Neural cell (in vitro differentiated cells): Measurements from ENCODE around the gene TBC1D10A. TPM values are rescaled to one million over a fixed set of nuclear protein-coding genes. Genes with fewer than 3 reads are reported as not detected.

Experiments used
- H2AFZ ChIP-seq: fragments of 200-600, 300-800 bp; sonication (generic), shearing (Covaris generic); 2 replicates; pipeline ENCODE4 v1.6.0; 2014; ENCODE audit warnings: low read depth, mild to moderate bottlenecking, antibody characterized with exemption, low read length, moderate library complexity
- H3F3A ChIP-seq: fragments of 200-600 bp; shearing (Covaris generic); 2 replicates; pipeline ENCODE4 v1.6.1; 2016; ENCODE audit warnings: mild to moderate bottlenecking, moderate library complexity, mixed read lengths, antibody characterized with exemption, low read length; ENCODE audit not compliant: insufficient read depth, poor library complexity, severe bottlenecking
- H3K27ac ChIP-seq: fragments of 200-600, 300-800 bp; sonication (generic), shearing (Covaris generic); 2 replicates; pipeline ENCODE4 v1.5.1; 2014; ENCODE audit warnings: mild to moderate bottlenecking, low read length, moderate library complexity
- H3K27me3 ChIP-seq: fragments of 300-800, 200-600 bp; sonication (generic), shearing (Covaris generic); 2 replicates; pipeline ENCODE4 v1.6.0; 2014; ENCODE audit warnings: mild to moderate bottlenecking, low read depth, low read length, moderate library complexity; ENCODE audit not compliant: insufficient read depth
- H3K36me3 ChIP-seq: fragments of 300-800, 200-600 bp; sonication (generic), shearing (Covaris generic); 2 replicates; pipeline ENCODE4 v1.5.1; 2014; ENCODE audit warnings: mild to moderate bottlenecking, antibody characterized with exemption, low read length, moderate library complexity; ENCODE audit not compliant: insufficient read depth
- H3K4me2 ChIP-seq: fragments of 300-800, 200-600 bp; sonication (generic), shearing (Covaris generic); 2 replicates; pipeline ENCODE4 v1.6.0; 2014; ENCODE audit warnings: mild to moderate bottlenecking, low read length
- H3K4me3 ChIP-seq: fragments of 300-800, 200-600 bp; sonication (generic), shearing (Covaris generic); 2 replicates; pipeline ENCODE4 v1.5.1; 2014; ENCODE audit warnings: mild to moderate bottlenecking, low read length, moderate library complexity
- H3K79me2 ChIP-seq: fragments of 200-600 bp; shearing (Covaris generic); replicated peaks from 2 replicates; pipeline ENCODE4 v1.6.0; 2014; ENCODE audit warnings: mild to moderate bottlenecking, low read length, moderate library complexity; ENCODE audit not compliant: insufficient read depth
- H3K9ac ChIP-seq: fragments of 300-800, 200-600 bp; sonication (generic), shearing (Covaris generic); 2 replicates; pipeline ENCODE4 v1.6.1; 2016; ENCODE audit warnings: mild to moderate bottlenecking, low read length, mixed read lengths
- H3K9me2 ChIP-seq: fragments of 200-600 bp; shearing (Covaris generic); 2 replicates; pipeline ENCODE4 v1.6.1; 2016; ENCODE audit warnings: mild to moderate bottlenecking, low read length, mixed read lengths; ENCODE audit not compliant: insufficient read depth
- H3K9me3 ChIP-seq: fragments of 200-600, 300-800 bp; sonication (generic), shearing (Covaris generic); 2 replicates; pipeline ENCODE4 v1.6.1; 2016; ENCODE audit warnings: mild to moderate bottlenecking, mixed run types, low read length, moderate library complexity, mixed read lengths
- H4K20me1 ChIP-seq: fragments of 200-600 bp; shearing (Covaris generic); 2 replicates; pipeline ENCODE4 v1.6.1; 2016; ENCODE audit warnings: mild to moderate bottlenecking, mixed run types; ENCODE audit not compliant: insufficient read depth
- EP300 ChIP-seq: fragments of 450-650 bp; conservative IDR thresholded peaks from 2 replicates; pipeline ENCODE4 v1.6.1; 2014; ENCODE audit warnings: antibody characterized with exemption, mild to moderate bottlenecking, moderate library complexity; ENCODE audit not compliant: poor library complexity, severe bottlenecking
- EZH2 ChIP-seq: fragments of 200-600, 300-800 bp; shearing (Covaris generic), sonication (generic); IDR thresholded peaks from 2 replicates; pipeline ENCODE4 v1.6.1; 2014; ENCODE audit warnings: antibody characterized with exemption, low read length, borderline replicate concordance, mild to moderate bottlenecking; ENCODE audit not compliant: insufficient read depth, poor library complexity, severe bottlenecking
- MXI1 ChIP-seq: fragments of 450-650 bp; conservative IDR thresholded peaks from 2 replicates; pipeline ENCODE4 v1.6.1; 2014; ENCODE audit warnings: antibody characterized with exemption, mild to moderate bottlenecking; ENCODE audit not compliant: poor library complexity, severe bottlenecking
- POLR2AphosphoS5 ChIP-seq: IDR thresholded peaks from 2 replicates; pipeline ENCODE4 v1.6.1; 2012
- RAD21 ChIP-seq: fragments of 450-650 bp; conservative IDR thresholded peaks from 2 replicates; pipeline ENCODE4 v1.6.1; 2014; ENCODE audit warnings: antibody characterized with exemption, mild to moderate bottlenecking, moderate library complexity
- SMC3 ChIP-seq: fragments of 450-650 bp; conservative IDR thresholded peaks from 2 replicates; pipeline ENCODE4 v1.6.1; 2014; ENCODE audit warnings: antibody characterized with exemption, mild to moderate bottlenecking, moderate library complexity; ENCODE audit not compliant: poor library complexity
- TAF1 ChIP-seq: IDR thresholded peaks from 2 replicates; pipeline ENCODE4 v1.6.1; 2012; ENCODE audit warnings: low read depth
- polyA plus RNA-seq: library from polyadenylated mRNA; depleted of rRNA; stranded (reverse); fragments of >200 nt; gene quantifications from 2 replicates; pipeline ENCODE4 v1.2.3, GENCODE V29; 2014
- TF ChIP-seq, protein P1 (sequence below): IDR thresholded peaks from 2 replicates; pipeline ENCODE4 v1.6.1; 2012; ENCODE audit warnings: borderline replicate concordance
- TF ChIP-seq, protein P2 (sequence below): fragments of 450-650 bp; IDR thresholded peaks from 2 replicates; pipeline ENCODE4 v1.5.1; 2014; ENCODE audit warnings: antibody characterized with exemption, mild to moderate bottlenecking, moderate library complexity; ENCODE audit not compliant: poor library complexity, severe bottlenecking

TBC1D10A gene
- polyA plus RNA-seq, 1 donor from 2014 or later: 11.9 TPM

DNA sequence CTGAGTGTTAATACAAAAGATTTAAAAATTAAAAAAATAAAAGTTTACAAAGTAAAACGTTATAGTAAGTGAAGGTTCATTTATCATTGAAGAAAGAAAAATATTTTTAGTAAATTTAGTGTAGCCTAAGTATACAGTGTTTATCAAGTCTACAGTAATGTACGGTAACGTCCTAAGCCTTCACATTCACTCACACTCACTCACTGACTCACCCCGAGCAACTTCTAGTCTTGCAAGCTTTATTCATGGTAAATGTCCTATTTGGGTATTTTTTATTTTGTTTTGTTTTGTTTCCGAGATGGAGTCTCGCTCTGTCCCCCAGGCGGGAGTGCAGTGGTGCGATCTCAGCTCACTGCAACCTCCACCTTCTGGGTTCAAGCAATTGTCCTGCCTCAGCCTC is 46.2 kb downstream of the TBC1D10A start:
- no peak for TF ChIP-seq SMC3
- TF ChIP-seq, protein P1, sequence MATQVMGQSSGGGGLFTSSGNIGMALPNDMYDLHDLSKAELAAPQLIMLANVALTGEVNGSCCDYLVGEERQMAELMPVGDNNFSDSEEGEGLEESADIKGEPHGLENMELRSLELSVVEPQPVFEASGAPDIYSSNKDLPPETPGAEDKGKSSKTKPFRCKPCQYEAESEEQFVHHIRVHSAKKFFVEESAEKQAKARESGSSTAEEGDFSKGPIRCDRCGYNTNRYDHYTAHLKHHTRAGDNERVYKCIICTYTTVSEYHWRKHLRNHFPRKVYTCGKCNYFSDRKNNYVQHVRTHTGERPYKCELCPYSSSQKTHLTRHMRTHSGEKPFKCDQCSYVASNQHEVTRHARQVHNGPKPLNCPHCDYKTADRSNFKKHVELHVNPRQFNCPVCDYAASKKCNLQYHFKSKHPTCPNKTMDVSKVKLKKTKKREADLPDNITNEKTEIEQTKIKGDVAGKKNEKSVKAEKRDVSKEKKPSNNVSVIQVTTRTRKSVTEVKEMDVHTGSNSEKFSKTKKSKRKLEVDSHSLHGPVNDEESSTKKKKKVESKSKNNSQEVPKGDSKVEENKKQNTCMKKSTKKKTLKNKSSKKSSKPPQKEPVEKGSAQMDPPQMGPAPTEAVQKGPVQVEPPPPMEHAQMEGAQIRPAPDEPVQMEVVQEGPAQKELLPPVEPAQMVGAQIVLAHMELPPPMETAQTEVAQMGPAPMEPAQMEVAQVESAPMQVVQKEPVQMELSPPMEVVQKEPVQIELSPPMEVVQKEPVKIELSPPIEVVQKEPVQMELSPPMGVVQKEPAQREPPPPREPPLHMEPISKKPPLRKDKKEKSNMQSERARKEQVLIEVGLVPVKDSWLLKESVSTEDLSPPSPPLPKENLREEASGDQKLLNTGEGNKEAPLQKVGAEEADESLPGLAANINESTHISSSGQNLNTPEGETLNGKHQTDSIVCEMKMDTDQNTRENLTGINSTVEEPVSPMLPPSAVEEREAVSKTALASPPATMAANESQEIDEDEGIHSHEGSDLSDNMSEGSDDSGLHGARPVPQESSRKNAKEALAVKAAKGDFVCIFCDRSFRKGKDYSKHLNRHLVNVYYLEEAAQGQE: no peak
- TF ChIP-seq MXI1: no peak
- TF ChIP-seq, protein P2, sequence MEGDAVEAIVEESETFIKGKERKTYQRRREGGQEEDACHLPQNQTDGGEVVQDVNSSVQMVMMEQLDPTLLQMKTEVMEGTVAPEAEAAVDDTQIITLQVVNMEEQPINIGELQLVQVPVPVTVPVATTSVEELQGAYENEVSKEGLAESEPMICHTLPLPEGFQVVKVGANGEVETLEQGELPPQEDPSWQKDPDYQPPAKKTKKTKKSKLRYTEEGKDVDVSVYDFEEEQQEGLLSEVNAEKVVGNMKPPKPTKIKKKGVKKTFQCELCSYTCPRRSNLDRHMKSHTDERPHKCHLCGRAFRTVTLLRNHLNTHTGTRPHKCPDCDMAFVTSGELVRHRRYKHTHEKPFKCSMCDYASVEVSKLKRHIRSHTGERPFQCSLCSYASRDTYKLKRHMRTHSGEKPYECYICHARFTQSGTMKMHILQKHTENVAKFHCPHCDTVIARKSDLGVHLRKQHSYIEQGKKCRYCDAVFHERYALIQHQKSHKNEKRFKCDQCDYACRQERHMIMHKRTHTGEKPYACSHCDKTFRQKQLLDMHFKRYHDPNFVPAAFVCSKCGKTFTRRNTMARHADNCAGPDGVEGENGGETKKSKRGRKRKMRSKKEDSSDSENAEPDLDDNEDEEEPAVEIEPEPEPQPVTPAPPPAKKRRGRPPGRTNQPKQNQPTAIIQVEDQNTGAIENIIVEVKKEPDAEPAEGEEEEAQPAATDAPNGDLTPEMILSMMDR: no peak
- TF ChIP-seq EZH2: no peak
- TF ChIP-seq POLR2AphosphoS5: no peak
- no peak for TF ChIP-seq RAD21
- TF ChIP-seq TAF1: no peak
- no peak for TF ChIP-seq EP300
- Histone ChIP-seq H4K20me1 (no peaks in the 10 kb centered on the region), H3K27ac (no peak overlapping the region), H3F3A (no peaks in the 10 kb centered on the region), H2AFZ (no peak overlapping the region), H3K4me3 (no peak overlapping the region), H3K9me3 (no peaks in the 10 kb centered on the region), H3K9me2 (no peaks in the 10 kb centered on the region), H3K27me3 (no peaks in the 10 kb centered on the region), H3K36me3 (no peaks in the 10 kb centered on the region), H3K4me2 (no peak overlapping the region), H3K79me2 (no peaks in the 10 kb centered on the region), H3K9ac (no peak overlapping the region)

DNA sequence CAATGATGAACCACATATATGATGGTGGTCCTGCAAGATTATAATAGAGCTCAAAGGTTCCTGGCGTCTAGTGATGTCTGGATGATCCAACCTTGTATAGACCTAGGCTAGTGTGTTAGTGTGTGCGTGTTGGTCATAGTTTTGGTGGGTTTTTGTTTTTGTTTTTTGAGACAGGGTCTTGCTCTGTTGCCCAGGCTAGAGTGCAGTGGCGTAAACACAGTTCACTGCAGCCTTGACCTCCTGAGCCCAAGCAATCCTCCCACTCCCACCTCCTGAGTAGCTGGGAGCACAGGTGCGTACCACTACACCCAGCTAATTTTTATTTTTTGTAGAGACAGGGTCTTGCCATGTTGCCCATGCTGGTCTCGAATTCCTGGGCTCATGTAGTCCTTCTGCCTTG is 46.8 kb downstream of the TBC1D10A start:
- Histone ChIP-seq H3K4me2 (no peak overlapping the region), H3K9ac (no peak overlapping the region), H3K27ac (no peak overlapping the region), H3K36me3 (no peaks in the 10 kb centered on the region), H2AFZ (no peak overlapping the region), H3K27me3 (no peaks in the 10 kb centered on the region), H3K9me2 (no peaks in the 10 kb centered on the region), H3K9me3 (no peaks in the 10 kb centered on the region), H4K20me1 (no peaks in the 10 kb centered on the region), H3F3A (no peaks in the 10 kb centered on the region), H3K4me3 (no peak overlapping the region), H3K79me2 (no peaks in the 10 kb centered on the region)
- TF ChIP-seq POLR2AphosphoS5 (no peak), TAF1 (no peak), SMC3 (no peak), EP300 (no peak), RAD21 (no peak), MXI1 (no peak), EZH2 (no peak)
- TF ChIP-seq, protein P2: no peak
- TF ChIP-seq, protein P1: no peak
